Endothelial cell (in vitro differentiated cells): ENCODE results near the gene IL1RAPL2. TPM values are rescaled to one million over a fixed set of nuclear protein-coding genes. Genes with fewer than 3 reads are reported as not detected.
"Not testable (repeated sequence)": the region's sequence is repeated elsewhere in the genome, so short reads cannot be mapped to it uniquely, and the experiment has no call there.

Experiments used
- DNase-seq: peaks from one replicate; pipeline ENCODE4 v3.0.0; 2021; ENCODE audit warnings: low spot score
- H3K27ac Mint-ChIP-seq: one replicate; pipeline ENCODE4 v1.8.0; 2021; ENCODE audit warnings: mixed read lengths, inconsistent platforms; ENCODE audit not compliant: unreplicated experiment
- H3K27me3 Mint-ChIP-seq: one replicate; pipeline ENCODE4 v1.8.0; 2021; ENCODE audit warnings: mild to moderate bottlenecking, moderate library complexity, mixed read lengths, inconsistent platforms; ENCODE audit not compliant: unreplicated experiment
- H3K36me3 Mint-ChIP-seq: one replicate; pipeline ENCODE4 v1.8.0; 2021; ENCODE audit warnings: mild to moderate bottlenecking, low read depth, mixed read lengths, inconsistent platforms; ENCODE audit not compliant: unreplicated experiment
- H3K4me1 Mint-ChIP-seq: one replicate; pipeline ENCODE4 v1.8.0; 2021; ENCODE audit warnings: mild to moderate bottlenecking, mixed read lengths, inconsistent platforms; ENCODE audit not compliant: unreplicated experiment
- H3K4me3 Mint-ChIP-seq: one replicate; pipeline ENCODE4 v1.8.0; 2021; ENCODE audit warnings: mild to moderate bottlenecking, mixed read lengths, inconsistent platforms; ENCODE audit not compliant: unreplicated experiment
- H3K9me3 Mint-ChIP-seq: one replicate; pipeline ENCODE4 v1.8.0; 2021; ENCODE audit warnings: mixed read lengths, inconsistent platforms; ENCODE audit not compliant: unreplicated experiment
- CTCF ChIP-seq: fragments of 200-600 bp; sonication (generic); IDR thresholded peaks from one replicate; pipeline ENCODE4 v1.5.0; 2021; ENCODE audit warnings: antibody characterized with exemption; ENCODE audit not compliant: unreplicated experiment
- total RNA-seq: library from RNA; stranded (reverse); fragmentation: NEBNext Ultra II Directional; extraction: Animal tissue kit (Norgen Biotek cat#: 25700); gene quantifications from one replicate; pipeline ENCODE4 v1.2.1, GENCODE V29; 2021; ENCODE audit not compliant: unreplicated experiment

IL1RAPL2 gene
- total RNA-seq, 1 donor from 2014 or later, result 0.51 TPM

DNA sequence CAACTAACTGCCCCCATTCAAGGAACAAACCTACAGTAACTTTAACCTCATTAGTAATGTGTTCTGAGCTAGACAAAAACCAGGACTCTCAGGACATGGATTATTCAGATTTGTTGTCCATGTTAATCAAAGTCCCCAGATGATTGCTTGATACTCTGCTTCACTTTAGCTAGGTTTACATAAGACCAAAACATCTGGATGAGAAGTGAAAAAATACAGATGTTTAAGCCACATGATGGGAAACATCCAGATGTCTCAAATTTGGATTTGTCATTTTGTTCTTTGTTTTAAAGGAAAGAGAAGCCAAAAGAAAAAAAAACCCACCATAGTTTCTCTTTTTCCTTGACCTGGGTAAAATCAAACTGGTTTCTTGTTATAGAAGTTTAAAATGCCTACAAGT, 1207.8 kb downstream of the IL1RAPL2 start:
- Mint-ChIP-seq H3K27ac (no peak overlapping the region), H3K9me3 (peaks cover 4% of the 10 kb centered on the region), H3K4me1 (no peaks in the 10 kb centered on the region), H3K4me3 (no peak overlapping the region), H3K27me3 (no peaks in the 10 kb centered on the region), H3K36me3 (peaks cover 3% of the 10 kb centered on the region)
- no peak for TF ChIP-seq CTCF
- no peak for DNase-seq

- H3K27me3 Mint-ChIP-seq, result no peaks in the 10 kb centered on the region
- H3K36me3 Mint-ChIP-seq, result peaks cover 3% of the 10 kb centered on the region
- no peak overlapping the region for H3K4me3 Mint-ChIP-seq
- no peak overlapping the region for H3K27ac Mint-ChIP-seq
- H3K4me1 Mint-ChIP-seq, result no peaks in the 10 kb centered on the region
- H3K9me3 Mint-ChIP-seq, result peaks cover 4% of the 10 kb centered on the region
- DNase-seq, result no peak
- TF ChIP-seq CTCF, result no peak
Observed at GRCh38 chrX:105775679-105776078, 1209.7 kb downstream of the IL1RAPL2 start.

DNA sequence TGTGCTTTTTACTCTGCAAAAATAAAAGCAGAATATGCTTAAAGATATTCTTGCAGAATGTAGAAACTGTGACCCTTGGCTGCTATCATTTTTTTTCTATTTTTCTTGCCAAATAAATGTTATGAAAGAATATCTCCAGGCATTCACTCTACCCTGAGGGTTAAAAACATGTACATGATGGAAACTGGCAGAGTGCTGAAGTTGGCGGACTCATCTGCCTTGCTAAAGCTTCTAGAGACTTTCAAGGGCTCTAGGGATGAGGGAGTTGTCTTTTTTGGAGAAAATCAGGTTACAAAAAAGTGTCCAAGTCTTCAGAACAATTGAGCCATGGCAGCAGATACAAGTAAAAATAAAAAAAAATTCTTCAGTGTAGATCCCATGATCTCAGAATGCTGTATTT, 1215.8 kb downstream of the IL1RAPL2 start:
- no peak overlapping the region for H3K4me3 Mint-ChIP-seq

GRCh38 chrX:105796877-105797276, 1230.9 kb downstream of the IL1RAPL2 start:
- DNase-seq, H3K27ac Mint-ChIP-seq, H3K4me3 Mint-ChIP-seq, H3K27me3 Mint-ChIP-seq, H3K9me3 Mint-ChIP-seq, H3K36me3 Mint-ChIP-seq, H3K4me1 Mint-ChIP-seq: not testable (repeated sequence)

More for the DNA sequence above, 1215.8 kb downstream of the IL1RAPL2 start:
- no peak for DNase-seq
- Mint-ChIP-seq H3K27me3 (no peaks in the 10 kb centered on the region), H3K27ac (no peak overlapping the region), H3K36me3 (no peaks in the 10 kb centered on the region), H3K9me3 (no peaks in the 10 kb centered on the region), H3K4me1 (no peaks in the 10 kb centered on the region)
- TF ChIP-seq CTCF, result no peak

DNA sequence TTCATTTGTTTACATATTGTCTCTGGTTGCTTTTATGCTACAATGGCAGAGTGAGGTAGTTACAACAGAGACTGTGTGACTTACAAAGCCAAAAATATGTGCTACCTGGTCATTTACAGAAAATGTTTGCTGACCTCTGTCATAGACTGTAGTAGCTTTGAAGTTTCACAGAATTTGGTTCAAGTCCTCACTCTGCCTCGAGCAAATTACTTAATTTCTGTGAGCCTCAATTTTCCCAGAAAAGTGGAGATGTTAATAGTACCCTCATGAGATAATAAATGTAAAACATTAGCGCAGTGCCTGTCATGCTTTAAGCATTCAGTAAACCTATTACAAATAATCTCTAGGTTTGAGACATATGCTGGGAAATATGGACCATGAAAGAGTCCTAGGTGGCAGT, 1237.9 kb downstream of the IL1RAPL2 start:
- TF ChIP-seq CTCF, result no peak
- H3K27me3 Mint-ChIP-seq, result no peaks in the 10 kb centered on the region
- no peak for DNase-seq
- H3K4me3 Mint-ChIP-seq, result no peak overlapping the region
- H3K9me3 Mint-ChIP-seq, result no peaks in the 10 kb centered on the region
- H3K27ac Mint-ChIP-seq, result no peak overlapping the region
- H3K36me3 Mint-ChIP-seq, result no peaks in the 10 kb centered on the region
- H3K4me1 Mint-ChIP-seq, result no peaks in the 10 kb centered on the region

DNA sequence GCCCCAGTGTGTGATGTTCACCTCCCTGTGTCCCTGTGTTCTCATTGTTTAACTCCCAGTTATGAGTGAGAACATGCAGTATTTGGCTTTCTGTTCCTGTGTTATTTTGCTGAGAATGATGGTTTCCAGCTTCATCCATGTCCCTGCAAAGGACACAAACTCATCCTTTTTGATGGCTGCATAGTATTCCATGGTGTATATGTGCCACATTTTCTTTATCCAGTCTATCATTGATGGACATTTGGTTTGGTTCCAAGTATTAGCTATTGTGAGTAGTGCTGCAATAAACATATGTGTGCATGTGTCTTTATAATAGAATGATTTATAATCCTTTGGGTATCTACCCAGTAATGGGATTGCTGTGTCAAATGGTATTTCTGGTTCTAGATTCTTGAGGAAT, 1239.7 kb downstream of the IL1RAPL2 start:
- H3K27me3 Mint-ChIP-seq, H3K9me3 Mint-ChIP-seq, H3K4me3 Mint-ChIP-seq, H3K36me3 Mint-ChIP-seq, DNase-seq, H3K27ac Mint-ChIP-seq, H3K4me1 Mint-ChIP-seq: not testable (repeated sequence)
